H54 (cell line): Measurements from ENCODE around the gene TRAF3IP1.
"Not testable (repeated sequence)": the region's sequence is repeated elsewhere in the genome, so short reads cannot be mapped to it uniquely, and the experiment has no call there.

Experiments
- DNase-seq: peaks from one replicate; pipeline ENCODE4 v3.0.0; 2011; ENCODE audit warnings: low spot score, mixed read lengths; ENCODE audit not compliant: insufficient read length
- FAIRE-seq: peaks from 3 replicates; lab custom pipeline; 2011; peaks lifted over from hg19 to GRCh38; lab: Jason Lieb, UNC
- POLR2A ChIP-seq: IDR thresholded peaks from 2 replicates; pipeline ENCODE4 v1.6.1; 2011; ENCODE audit warnings: low read depth, mild to moderate bottlenecking, low read length

TRAF3IP1 gene, protein sequence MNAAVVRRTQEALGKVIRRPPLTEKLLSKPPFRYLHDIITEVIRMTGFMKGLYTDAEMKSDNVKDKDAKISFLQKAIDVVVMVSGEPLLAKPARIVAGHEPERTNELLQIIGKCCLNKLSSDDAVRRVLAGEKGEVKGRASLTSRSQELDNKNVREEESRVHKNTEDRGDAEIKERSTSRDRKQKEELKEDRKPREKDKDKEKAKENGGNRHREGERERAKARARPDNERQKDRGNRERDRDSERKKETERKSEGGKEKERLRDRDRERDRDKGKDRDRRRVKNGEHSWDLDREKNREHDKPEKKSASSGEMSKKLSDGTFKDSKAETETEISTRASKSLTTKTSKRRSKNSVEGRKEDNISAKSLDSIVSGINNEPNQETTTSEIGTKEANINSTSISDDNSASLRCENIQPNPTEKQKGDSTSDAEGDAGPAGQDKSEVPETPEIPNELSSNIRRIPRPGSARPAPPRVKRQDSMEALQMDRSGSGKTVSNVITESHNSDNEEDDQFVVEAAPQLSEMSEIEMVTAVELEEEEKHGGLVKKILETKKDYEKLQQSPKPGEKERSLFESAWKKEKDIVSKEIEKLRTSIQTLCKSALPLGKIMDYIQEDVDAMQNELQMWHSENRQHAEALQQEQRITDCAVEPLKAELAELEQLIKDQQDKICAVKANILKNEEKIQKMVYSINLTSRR

GRCh38 chr2:238320246-238320647 is at the start of gene TRAF3IP1:
TRAF3IP1 (plus strand) TSS chr2:238320518; CDS start chr2:238320663, 145 bp downstream.
- DNase-seq (peak; percentile 96), FAIRE-seq (no peak)
- TF ChIP-seq POLR2A: peak; percentile 32; the same call in 1 of the 2 replicates

DNA sequence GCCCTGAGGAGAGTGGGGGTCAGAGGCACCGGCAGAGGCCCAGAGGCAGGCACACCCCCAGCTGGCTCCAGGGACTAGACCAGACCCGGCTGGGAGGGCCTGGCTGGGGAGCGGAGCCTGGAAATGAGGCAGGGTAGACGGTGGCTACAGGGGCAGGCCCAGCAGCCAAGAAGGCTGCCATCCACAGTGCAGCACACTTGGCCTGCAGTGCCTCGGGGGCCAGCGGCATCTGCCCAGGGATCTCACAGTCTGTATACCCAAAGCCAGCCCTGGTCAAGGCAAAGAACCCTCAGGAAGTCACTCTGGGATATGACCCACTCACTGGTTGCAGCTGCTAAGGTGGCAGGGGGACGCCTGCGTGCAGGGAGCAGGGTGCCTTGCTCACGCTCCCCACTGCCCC is 49.7 kb upstream of the TRAF3IP1 start:
- DNase-seq (no peak), FAIRE-seq (no peak)
- TF ChIP-seq POLR2A: no peak

DNA sequence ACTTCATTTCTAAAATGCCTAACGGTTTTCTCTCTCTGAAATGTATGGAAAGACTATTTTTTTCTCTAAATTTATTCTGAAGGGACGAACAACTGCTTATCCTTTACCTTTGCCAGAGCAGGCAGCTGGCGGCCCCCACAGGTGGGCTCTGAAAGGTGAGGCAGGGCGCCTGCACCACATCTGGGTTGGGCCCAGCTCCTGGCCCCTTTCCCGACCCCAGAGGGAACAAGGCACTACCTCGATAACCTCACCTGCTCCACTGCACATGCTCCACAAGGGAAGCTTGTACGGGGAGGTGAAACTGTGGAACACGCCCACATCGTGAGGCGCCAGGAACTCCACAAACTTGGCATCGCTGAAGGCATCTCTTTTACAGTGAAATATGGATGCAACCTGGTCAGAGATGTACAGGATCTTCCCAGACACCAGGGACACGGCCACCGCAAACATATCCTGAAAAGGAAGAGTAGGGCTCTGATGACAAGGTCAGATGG is 49.2 kb upstream of the TRAF3IP1 start:
- no peak for TF ChIP-seq POLR2A
- FAIRE-seq: no peak
- DNase-seq: no peak

- not testable (repeated sequence) for DNase-seq, FAIRE-seq
Observed at GRCh38 chr2:238271686-238272085, 48.6 kb upstream of the TRAF3IP1 start.

- no peak for DNase-seq
- no peak for FAIRE-seq
- no peak for TF ChIP-seq POLR2A
Observed at GRCh38 chr2:238272156-238272555, 48.2 kb upstream of the TRAF3IP1 start.

DNA sequence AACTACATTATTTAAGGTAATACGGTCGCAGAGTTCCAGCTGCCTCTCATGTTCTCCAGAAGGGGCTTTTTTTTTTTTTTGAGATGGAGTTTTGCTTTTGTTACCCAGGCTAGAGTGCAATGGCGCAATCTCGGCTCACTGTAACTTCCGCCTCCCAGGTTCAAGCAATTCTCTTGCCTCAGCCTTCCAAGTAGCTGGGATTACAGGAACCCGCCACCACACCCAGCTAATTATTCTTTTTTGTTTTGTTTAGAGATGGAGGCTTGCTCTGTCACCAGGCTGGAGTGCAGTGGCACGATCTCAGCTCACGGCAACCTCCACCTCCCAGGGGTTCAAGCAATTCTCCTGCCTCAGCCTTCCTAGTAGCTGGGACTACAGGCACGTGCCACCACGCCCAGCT is 46.9 kb upstream of the TRAF3IP1 start:
- not testable (repeated sequence) for DNase-seq

GRCh38 chr2:238274152-238274865 is 46.0 kb upstream of the TRAF3IP1 start:
- DNase-seq (no peak), FAIRE-seq (no peak)
- TF ChIP-seq POLR2A: no peak

More for the DNA sequence above, 46.9 kb upstream of the TRAF3IP1 start:
- FAIRE-seq: not testable (repeated sequence)

- no peak for TF ChIP-seq POLR2A
- no peak for FAIRE-seq
- DNase-seq: no peak
Observed at GRCh38 chr2:238277695-238278094, 42.6 kb upstream of the TRAF3IP1 start.

GRCh38 chr2:238278626-238279323 is 41.5 kb upstream of the TRAF3IP1 start:
- FAIRE-seq (no peak), DNase-seq (no peak)
- TF ChIP-seq POLR2A: no peak

DNA sequence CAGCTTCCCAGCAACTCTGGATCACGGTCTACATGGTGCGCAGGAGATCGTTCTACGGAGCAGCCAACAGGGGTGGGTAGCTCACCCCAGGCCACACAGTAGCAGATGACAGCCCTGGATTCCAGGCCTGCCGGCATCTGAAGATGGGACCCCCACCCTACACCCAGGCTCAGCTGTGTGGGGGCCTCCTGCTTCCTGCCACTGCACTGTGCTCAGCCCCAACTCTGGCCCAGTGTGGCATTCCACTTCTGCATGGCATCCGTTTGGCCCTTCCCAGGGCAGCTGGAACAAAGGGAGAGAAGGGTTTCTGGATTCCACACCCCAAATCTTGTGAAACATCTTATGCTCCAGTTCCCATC is 41.0 kb upstream of the TRAF3IP1 start:
- DNase-seq (no peak), FAIRE-seq (no peak)
- no peak for TF ChIP-seq POLR2A

DNA sequence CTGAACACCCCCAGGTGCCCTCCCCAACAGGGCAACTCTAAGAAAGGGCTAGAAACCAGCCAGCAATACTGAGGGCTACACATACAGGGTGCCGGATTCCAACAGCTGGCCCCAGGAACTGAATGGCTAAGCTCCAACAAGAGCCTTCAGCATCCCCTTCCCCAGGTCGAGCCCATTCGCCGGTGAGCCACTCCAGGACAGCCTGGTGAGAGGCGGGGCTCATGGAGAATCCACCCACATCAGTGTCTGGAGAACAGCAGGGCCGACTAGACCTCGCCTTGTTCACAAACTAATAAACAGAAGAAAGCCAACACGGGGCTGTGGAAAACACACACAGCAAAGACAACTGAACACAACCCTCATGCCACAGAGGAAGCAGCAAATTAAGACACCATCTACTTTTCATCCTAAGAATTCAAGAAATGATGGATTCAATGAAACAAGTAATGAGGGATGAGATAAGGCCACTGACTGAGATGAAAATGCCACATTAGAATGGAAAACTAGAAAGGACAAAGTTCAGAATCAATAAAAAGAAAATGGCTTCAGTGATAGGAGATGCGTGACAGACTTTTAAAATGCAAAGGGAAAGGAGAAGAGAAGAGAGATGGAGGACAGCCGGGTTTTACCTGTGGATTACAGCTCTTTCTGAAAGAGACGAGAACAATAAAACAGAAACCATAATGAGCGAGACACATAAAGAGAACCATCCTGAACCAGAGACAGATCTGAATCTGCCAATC is 40.1 kb upstream of the TRAF3IP1 start:
- no peak for TF ChIP-seq POLR2A
- DNase-seq (no peak), FAIRE-seq (no peak)

- FAIRE-seq: no peak
- TF ChIP-seq POLR2A: no peak
- DNase-seq: no peak
Observed at GRCh38 chr2:238281826-238282480, 38.4 kb upstream of the TRAF3IP1 start.
